ACHN (cell line): ENCODE measurements around the gene PLEKHJ1.

ENCODE experiments used
- DNase-seq: peaks from one replicate; pipeline ENCODE4 v3.0.0-alpha.2; 2015
- in situ Hi-C: cut with HindIII; loops from 2 replicates; pipeline ENCODE4 v1.10.0; 2017; ENCODE audit warnings: low sequenced_read_pairs, low pct_ligation_motif_present, low pct_unique_long_range_greater_than_20kb

PLEKHJ1 gene

DNA sequence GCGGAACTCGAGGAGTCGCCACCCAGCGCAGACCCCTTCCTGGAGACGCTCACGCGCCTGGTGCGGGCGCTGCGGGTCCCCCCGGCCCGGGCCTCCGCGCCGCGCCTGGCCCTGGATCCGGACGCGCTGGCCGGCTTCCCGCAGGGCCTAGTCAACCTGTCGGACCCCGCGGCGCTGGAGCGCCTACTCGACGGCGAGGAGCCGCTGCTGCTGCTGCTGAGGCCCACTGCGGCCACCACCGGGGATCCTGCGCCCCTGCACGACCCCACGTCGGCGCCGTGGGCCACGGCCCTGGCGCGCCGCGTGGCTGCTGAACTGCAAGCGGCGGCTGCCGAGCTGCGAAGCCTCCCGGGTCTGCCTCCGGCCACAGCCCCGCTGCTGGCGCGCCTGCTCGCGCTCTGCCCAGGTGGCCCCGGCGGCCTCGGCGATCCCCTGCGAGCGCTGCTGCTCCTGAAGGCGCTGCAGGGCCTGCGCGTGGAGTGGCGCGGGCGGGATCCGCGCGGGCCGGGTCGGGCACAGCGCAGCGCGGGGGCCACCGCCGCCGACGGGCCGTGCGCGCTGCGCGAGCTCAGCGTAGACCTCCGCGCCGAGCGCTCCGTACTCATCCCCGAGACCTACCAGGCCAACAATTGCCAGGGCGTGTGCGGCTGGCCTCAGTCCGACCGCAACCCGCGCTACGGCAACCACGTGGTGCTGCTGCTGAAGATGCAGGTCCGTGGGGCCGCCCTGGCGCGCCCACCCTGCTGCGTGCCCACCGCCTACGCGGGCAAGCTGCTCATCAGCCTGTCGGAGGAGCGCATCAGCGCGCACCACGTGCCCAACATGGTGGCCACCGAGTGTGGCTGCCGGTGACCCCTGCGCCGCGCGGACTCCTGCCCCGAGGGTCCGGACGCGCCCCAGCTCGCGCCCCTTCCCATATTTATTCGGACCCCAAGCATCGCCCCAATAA is 15.3 kb upstream of the PLEKHJ1 start:
- no peak for DNase-seq
- in situ Hi-C loops, result no loop called here

GRCh38 chr19:2250766-2251105 is 14.6 kb upstream of the PLEKHJ1 start:
- DNase-seq, result no peak
- in situ Hi-C loops, result no loop called here

DNA sequence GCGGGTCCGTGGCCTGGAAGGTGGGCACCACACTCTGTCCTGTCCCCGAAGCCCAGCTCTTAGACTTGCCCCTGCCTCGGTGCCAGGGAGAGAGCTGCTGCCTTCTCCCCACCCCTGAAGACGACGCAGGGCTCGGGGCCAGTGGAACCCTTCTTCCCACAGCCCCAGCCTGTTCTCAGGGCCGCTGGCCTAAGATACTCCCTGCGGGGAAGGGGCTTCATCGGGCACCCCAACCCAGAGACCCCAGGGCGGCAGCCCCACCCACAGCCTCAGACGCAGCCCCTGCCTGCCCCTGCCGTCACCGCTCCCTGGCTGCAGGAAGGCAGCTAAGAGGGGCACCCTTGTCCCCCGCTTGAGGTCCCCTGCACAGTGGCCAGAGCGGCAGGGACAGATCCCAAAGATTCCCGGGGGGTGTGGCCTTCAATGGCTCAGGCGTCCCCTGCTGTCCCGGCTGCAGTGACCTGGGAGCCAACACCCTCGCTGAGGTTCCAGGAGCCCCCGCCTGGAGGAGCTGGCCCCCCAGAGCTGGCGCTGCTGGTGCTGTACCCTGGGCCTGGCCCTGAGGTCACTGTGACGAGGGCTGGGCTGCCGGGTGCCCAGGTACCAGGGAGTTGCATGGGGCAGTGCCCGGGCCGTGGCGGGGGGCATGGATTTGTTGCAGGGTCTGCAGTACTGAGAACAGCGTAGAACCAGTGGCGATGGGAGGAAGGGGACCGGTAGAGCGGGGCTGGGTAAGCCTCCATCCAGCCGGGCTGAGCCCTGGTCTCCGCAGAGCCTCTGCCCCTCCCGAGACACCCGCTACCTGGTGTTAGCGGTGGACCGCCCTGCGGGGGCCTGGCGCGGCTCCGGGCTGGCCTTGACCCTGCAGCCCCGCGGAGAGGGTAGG is 14.0 kb upstream of the PLEKHJ1 start:
- in situ Hi-C loops, result loop anchor here (25.0 kb wide), 1 partner anchor 162 kb away; no protein-coding TSS in a partner anchor
- no peak for DNase-seq

DNA sequence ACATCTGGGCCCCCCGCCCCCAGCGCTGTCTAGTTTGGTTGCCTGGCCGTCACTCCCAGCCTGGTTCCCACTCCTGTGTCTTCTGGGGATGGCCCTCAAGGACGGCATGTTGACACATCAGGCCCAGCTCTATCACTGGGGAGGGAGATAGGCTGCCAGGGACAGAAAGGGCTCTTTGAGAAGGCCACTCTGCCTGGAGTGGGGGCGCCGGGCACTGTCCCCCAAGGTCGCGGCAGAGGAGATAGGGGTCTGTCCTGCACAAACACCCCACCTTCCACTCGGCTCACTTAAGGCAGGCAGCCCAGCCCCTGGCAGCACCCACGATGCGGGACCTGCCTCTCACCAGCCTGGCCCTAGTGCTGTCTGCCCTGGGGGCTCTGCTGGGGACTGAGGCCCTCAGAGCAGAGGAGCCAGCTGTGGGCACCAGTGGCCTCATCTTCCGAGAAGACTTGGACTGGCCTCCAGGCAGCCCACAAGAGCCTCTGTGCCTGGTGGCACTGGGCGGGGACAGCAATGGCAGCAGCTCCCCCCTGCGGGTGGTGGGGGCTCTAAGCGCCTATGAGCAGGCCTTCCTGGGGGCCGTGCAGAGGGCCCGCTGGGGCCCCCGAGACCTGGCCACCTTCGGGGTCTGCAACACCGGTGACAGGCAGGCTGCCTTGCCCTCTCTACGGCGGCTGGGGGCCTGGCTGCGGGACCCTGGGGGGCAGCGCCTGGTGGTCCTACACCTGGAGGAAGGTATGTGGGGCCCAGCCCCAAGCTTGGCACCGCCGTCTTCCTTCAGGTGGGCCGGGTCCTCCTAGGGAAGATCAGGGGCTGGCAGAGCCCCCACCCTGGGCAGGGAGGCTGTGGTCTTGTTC is 13.1 kb upstream of the PLEKHJ1 start, which contains the start of gene AMH:
Gene AMH, plus strand, starts transcription at position 314 of the 857 bp plus-strand sequence. Its CDS starts 10 bp downstream, at position 324.
- in situ Hi-C loops, result loop anchor here (25.0 kb wide), 1 partner anchor 163 kb away; no protein-coding TSS in a partner anchor
- no peak for DNase-seq

- in situ Hi-C loops, result loop anchor here (25.0 kb wide), 1 partner anchor 164 kb away; no protein-coding TSS in a partner anchor
- DNase-seq, result no peak
These were observed 12.2 kb upstream of the PLEKHJ1 start for GRCh38 chr19:2248136-2249009.

- in situ Hi-C loops, result loop anchor here (25.0 kb wide), 1 partner anchor 165 kb away; no protein-coding TSS in a partner anchor
- no peak for DNase-seq
These were observed 11.4 kb upstream of the PLEKHJ1 start for GRCh38 chr19:2247433-2248101.

DNA sequence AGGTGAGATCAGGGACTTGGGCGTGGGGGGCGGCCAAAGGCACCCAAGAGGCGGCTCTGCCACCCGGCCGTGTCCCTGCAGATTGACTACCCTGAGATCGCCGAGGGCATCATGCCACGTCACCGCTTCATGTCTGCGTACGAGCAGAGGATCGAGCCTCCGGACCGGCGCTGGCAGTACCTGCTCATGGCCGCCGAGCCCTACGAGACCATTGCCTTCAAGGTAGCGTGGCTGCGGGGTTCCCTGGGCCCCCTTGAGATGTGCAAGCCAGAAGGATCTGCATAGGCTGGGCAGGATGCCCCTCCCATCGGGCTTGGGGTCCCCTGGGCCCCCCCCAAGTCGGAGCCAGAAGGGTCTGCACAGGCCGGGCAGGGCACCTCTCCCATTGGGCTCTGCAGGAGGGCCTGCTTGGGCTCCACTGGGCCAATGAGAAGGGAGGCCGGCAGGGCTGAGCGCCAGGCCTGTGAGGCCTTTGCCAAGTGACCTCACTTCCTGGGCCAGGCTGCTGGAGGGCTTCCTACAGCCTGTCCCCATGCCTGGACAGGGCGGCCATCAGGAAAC is 10.8 kb upstream of the PLEKHJ1 start:
- in situ Hi-C loops, result loop anchor here (25.0 kb wide), 1 partner anchor 165 kb away; no protein-coding TSS in a partner anchor
- DNase-seq, result peak; percentile 60

DNA sequence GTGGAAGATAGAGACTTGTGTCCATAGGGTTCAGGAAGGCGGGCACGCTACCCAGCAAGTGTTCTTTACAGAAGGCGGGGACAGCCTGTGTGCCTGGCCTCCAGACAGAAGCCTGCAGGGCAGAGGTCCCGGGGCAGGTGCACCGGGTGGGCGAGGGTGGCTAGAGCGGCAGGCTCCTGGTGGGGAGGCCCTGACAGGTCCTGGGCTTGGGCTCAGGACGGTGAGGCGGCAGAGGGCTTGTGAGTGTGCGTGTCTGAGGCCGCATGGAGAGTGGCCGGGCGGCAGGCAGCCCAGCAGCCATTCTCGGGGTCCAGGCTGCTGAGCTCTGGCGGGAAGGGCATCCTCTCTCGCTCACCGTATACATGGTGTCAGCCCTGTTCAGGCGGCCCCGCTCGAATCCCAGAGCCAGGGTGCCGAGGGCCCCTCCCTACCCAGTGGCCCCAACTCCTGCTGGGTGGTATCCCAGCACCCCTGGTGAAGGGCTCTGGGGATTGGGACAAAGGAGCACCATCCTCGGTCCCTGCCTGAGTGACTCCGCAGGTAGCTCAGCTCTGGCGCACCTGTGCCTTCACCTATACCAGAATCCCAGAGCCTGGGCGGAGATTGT is 10.0 kb upstream of the PLEKHJ1 start:
- in situ Hi-C loops, result loop anchor here (25.0 kb wide), 1 partner anchor 166 kb away; no protein-coding TSS in a partner anchor
- DNase-seq, result no peak

DNA sequence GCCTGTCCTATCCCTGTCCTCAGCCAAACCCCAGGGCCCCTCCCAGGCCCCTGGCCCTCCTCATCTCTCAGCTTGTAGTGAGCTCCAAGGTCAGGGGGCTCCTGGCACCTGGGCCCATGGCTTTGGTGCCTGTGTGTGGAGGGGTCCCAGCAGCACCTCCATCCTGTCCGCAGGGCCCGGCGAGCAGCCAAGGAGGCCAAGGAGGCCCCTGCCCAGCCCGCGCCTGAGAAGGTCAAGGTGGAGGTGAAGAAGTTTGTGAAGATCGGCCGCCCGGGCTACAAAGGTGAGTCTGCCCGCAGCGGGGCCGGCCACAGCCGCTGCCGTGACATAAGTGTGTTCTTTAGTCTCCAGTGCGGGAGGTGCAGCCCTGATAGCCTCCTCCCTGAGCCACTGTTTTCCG is 9.1 kb upstream of the PLEKHJ1 start:
- in situ Hi-C loops, result loop anchor here (25.0 kb wide), 1 partner anchor 167 kb away; no protein-coding TSS in a partner anchor

DNA sequence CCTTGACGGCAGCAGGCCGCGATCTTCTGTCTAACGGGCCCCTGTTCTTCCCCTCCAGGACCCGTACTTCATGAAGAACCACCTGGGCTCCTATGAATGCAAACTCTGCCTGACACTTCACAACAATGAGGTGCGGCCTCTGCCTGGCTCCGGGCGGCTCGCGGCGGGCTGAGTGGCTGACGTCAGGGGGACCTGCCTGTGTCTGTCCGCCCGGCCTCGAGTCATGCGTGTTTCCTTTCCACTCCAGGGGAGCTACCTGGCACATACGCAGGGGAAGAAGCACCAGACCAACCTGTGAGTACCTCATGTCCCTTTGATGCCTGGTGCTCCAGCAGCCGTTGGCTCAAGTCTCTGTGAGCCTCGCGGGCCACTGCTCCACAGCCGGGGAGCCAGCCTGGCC is 8.4 kb upstream of the PLEKHJ1 start:
- in situ Hi-C loops, result loop anchor here (25.0 kb wide), 1 partner anchor 168 kb away; no protein-coding TSS in a partner anchor
- DNase-seq, result no peak

More for the DNA sequence above, 9.1 kb upstream of the PLEKHJ1 start:
- no peak for DNase-seq

- in situ Hi-C loops, result loop anchor here (25.0 kb wide), 1 partner anchor 168 kb away; no protein-coding TSS in a partner anchor
- DNase-seq, result no peak
These were observed 7.9 kb upstream of the PLEKHJ1 start for GRCh38 chr19:2244125-2244411.

- in situ Hi-C loops, result loop anchor here (25.0 kb wide), 1 partner anchor 169 kb away; no protein-coding TSS in a partner anchor
- no peak for DNase-seq
These were observed 7.4 kb upstream of the PLEKHJ1 start for GRCh38 chr19:2243274-2244124.

DNA sequence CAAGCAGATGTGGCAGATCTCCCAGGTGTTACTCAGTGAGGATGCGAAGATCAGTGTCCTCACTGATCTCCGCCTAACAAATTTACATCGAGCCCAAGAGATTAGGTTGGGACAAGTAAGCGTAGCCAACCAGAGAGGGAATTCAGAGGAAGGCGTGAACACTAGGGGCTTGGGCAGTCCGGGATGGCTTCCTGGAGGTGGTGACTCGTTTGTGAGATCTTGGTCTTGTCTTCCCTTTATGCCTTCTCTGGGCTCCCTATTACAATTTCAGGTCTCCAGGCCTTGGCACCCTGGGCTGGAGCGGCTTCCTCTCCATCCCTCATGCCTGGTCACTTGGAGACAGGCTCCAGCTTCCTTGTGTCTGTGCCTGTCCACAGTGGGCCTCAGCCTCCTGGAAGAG is 6.7 kb upstream of the PLEKHJ1 start:
- in situ Hi-C loops, result loop anchor here (25.0 kb wide), 1 partner anchor 169 kb away; no protein-coding TSS in a partner anchor
- no peak for DNase-seq

DNA sequence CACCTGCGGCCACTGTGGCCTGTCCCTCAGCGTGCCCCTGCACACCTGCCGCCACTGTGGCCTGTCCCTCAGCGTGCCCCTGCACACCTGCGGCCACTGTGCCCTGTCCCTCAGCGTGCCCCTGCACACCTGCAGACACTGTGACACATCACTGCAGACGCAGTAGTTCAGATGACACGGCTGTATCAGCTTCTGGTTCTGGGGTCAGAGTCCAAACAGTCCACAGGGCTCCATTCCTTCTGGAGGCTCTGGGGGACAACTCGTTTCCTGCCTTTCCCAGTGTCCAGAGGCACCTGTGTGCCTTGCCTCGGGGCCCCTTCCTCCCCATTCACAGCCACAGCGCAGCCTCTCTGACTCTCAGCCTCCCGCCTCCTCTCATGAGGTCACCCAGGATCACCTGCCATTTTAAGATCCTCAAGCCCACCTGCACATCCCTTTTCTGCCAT is 6.0 kb upstream of the PLEKHJ1 start:
- in situ Hi-C loops, result loop anchor here (25.0 kb wide), 1 partner anchor 170 kb away; no protein-coding TSS in a partner anchor
- DNase-seq, result no peak
